ENCODE results near the gene KCTD12.

Gene KCTD12

GRCh38 chr13:76886005-76886291 is 257 bp downstream of the KCTD12 start:
- DNase-seq = no peak

DNA sequence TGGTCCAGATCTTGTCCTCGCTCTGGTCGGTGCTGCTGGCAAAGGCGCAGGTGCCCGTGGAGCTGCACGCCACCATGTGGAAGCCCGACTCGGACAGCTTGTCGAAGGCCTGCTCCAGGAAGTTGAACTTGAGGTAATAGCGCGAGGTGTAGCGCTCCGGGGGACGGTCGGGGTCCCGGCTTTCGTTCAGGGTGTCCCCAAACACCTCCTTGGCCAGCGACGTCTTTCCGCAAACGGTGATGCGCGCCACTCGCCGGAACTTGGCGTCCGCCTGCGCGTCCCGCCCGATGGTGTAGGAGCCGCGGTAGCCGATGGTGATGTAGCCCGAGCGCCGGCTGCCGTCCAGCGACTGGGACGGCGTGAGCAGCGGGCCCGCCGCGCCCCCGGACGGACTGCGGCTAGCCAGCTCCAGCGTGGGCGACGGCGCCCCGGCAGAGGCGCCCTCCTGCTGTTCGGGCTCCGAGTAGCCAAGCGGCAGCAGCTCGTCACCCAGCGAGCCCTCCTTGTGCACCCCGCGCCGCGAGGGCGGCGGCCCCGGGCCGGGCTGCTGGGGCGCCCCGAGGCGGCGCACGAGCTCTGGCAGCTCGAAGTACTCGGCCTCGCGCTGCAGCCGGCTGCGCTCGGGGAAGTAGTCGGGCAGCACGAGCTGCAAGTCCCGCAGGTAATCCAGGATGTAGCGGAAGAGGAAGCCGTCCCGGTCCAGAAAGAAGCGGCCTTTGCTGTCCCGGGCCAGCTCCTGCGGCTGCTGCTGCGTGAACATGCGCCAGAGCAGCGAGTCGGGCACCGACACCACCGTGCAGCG is 801 bp downstream of the KCTD12 start:
- DNase-seq = peak; percentile 65

DNA sequence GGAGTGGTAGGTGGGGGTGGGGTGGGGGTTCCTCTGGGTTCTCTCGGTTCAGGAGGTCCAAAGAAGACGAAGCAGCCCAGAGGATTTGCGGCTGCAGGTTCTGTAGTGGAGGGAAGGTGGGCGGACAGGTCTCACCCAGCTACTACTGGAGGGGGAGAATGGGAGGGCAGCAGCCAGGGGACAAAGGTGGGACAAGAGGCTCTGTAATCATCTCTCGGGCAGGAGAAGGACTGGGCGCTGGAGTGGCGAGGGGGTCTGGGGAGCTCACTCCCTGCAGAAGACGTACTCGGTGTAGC is 1.4 kb downstream of the KCTD12 start:
- no peak for DNase-seq

DNA sequence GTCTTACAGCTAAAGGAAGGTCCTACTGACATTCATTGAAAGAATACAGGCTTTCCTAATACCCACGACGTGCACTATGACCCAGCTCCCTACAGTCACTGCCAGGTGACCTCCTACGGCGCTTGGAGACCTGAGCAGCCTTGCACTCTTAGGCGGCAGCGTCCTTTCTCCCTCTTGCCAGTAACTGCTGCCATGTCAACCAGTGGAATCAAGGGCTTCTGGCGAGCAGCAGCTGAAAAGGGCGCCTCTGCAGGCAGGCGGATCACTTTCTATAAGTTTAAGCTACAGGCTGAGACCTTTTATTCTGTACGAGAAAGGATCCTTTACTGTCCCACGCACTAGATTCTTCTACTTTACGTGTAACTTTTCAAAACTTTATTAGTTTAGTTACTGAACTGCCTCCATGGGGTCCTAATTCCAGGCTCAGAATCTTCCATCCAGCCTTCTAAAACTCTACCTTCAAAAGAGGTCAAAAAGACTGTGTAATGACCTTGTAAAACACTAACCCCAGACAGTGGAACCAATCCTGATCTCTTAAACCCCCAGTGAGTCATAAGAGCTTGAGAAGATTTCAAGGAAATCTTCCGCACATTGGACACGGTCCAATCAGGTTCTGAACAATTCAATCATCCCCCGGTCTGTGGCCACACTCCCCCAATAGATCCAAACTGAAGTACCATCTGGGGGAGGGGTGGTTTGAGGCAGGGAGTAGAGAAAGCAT is 1.9 kb downstream of the KCTD12 start:
- peak; percentile 28 for DNase-seq

- DNase-seq = no peak
Observed at GRCh38 chr13:76883236-76883635, 3.0 kb downstream of the KCTD12 start.

GRCh38 chr13:76882431-76882830 is 3.8 kb downstream of the KCTD12 start:
- DNase-seq = peak; percentile 14

- DNase-seq = no peak
Observed at GRCh38 chr13:76879883-76880270, 6.3 kb downstream of the KCTD12 start.

- peak; percentile 85 for DNase-seq
Observed at GRCh38 chr13:76879203-76879882, 6.9 kb downstream of the KCTD12 start.

GRCh38 chr13:76878043-76878442 is 8.2 kb downstream of the KCTD12 start:
- DNase-seq = no peak

- DNase-seq = no peak
Observed at GRCh38 chr13:76875271-76875815, 10.9 kb downstream of the KCTD12 start.

GRCh38 chr13:76874479-76874878 is 11.7 kb downstream of the KCTD12 start:
- DNase-seq = no peak

- DNase-seq = no peak
Observed at GRCh38 chr13:76873445-76873844, 12.8 kb downstream of the KCTD12 start.

- DNase-seq = no peak
Observed at GRCh38 chr13:76872675-76873074, 13.5 kb downstream of the KCTD12 start.

- no peak for DNase-seq
Observed at GRCh38 chr13:76871432-76871831, 14.8 kb downstream of the KCTD12 start.

DNA sequence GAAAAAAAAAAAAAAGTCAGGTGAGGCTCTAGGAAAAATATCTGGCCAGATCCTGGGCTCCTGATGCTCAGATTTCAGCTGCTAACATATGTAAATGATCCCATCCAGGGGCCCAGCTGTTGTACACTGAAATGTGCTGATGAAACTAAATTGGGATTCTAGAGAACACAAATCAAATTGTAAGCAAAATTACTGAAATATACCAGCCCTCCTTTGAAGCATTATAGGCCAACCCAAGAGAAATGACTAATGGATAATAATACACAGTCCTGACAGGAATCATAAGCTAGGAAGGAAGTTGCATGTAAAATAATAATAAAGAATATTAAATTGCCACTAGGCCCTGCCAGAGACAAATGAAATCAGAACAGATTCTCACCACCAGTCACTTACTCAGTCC is 17.8 kb downstream of the KCTD12 start:
- no peak for DNase-seq

DNA sequence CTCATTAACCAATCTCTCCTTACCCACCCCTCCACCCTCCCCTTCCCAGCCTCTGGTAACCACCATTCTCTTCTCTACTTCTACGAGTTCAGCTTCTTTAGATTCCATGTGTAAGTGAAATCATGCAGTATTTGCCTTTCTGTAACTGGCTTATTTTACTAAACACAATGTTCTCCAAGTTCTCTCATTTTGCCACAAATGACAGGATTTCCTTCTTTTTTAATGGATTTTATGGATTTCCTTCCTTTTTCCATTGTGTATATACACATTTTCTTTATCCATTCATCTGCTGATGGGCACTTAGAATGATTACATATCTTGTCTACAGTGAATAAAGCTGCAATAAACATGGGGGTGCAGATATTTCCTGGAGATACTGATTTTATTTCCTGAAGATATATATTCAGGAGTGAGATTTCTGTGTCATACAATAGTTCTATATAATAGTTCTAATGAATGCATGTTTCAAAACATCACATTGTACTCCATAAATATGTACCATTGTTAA is 20.2 kb downstream of the KCTD12 start:
- DNase-seq = no peak

DNA sequence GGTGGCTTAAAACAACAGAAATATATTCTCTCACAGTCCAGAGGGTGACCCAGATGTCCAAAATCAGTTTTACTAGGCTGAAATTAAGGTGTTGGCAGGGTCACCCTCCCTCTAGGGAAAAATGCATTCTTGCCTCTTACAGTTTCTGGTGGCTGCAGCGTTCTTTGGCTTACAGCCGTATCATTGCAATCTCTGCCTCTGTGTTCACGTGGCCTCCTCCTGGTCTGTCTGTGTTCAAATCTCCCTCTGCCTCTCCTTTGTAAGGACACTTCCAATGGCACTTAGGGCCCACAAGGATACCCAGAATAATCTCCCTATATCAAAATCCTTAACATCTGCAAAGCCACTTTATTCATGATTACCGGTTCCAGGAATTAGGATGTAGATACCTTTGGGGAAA is 21.1 kb downstream of the KCTD12 start:
- no peak for DNase-seq

DNA sequence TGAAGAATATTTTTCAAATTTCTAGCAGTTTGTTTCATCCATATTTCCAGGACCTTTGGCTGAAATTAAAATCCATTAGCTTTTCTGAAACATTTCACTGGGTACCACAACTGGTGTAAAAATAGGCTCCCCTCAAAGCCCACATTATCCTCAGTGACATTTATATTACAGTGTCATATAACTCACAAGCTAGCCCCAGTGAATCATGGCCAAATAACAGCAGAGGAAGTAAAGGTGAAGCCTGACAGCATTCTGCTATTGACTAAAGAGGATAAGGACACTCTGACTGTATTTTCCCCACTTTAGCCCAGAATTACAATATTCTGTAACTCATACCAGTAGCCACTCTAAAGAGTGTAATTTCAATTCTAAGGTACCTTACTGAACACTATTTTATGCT is 21.9 kb downstream of the KCTD12 start:
- no peak for DNase-seq

DNA sequence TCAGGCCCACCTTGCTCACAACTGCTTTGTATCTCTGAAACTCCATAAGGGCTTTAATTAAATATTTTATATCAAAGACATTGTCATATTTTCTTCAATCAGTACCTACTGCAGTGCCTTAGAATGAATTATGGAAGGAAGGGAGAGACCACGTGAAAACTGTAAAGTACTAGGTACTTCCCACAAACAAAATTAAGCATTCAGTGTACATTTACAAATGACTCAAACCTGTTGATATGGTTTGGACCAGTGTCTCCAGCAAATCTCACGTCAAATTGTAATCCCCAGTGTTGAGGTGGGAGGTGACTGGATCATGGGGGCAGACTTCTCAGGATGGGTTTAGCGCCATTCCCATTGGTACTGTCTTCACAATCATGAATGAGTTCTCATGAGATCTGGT is 23.2 kb downstream of the KCTD12 start:
- DNase-seq = no peak

- no peak for DNase-seq
Observed at GRCh38 chr13:76861859-76862258, 24.3 kb downstream of the KCTD12 start.

GRCh38 chr13:76860706-76861105 is 25.5 kb downstream of the KCTD12 start:
- DNase-seq = no peak

DNA sequence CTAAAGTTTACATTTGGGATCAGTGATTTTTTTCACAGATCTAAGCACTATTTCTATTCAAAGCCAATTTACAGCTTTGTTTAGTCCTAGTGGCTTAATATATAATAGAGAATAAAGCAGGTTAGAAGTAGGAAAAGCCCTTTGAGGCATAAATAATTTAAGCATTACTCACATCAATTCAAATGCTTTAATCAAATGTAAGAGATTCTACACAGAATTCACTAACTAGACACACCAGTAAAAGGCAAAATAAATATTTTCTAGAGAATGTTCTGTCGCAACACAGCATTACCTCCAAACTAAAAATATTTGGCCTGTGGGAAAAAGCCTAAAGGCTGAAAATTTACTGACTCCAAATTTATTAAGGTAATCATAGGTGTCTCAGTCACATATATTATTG is 31.3 kb downstream of the KCTD12 start:
- no peak for DNase-seq

- no peak for DNase-seq
Observed at GRCh38 chr13:76853921-76854608, 32.1 kb downstream of the KCTD12 start.
